OCI-LY3 (cell line): ENCODE results near the gene NR5A1.

Source experiments
- H2AFZ ChIP-seq: fragments of 200-600, 300-600 bp; shearing (Covaris generic); 2 replicates; pipeline ENCODE4 v1.6.0; 2014; ENCODE audit warnings: antibody characterized with exemption, low read depth, low read length
- H3K27ac ChIP-seq: fragments of 200-600, 300-600 bp; sonication (generic); 2 replicates; pipeline ENCODE4 v1.5.1; 2014; ENCODE audit warnings: mild to moderate bottlenecking, low read length, moderate library complexity, mixed read lengths
- H3K27me3 ChIP-seq: fragments of 200-600, 300-600 bp; sonication (generic); 2 replicates; pipeline ENCODE4 v1.6.1; 2014; ENCODE audit warnings: low read depth, low read length, mixed read lengths
- H3K36me3 ChIP-seq: fragments of 200-600, 300-600 bp; sonication (generic); replicated peaks from 2 replicates; pipeline ENCODE3; 2014; ENCODE audit warnings: low read depth, low read length, mixed read lengths
- H3K4me1 ChIP-seq: fragments of 300-600, 200-600 bp; sonication (generic); 2 replicates; pipeline ENCODE4 v1.6.1; 2014; ENCODE audit warnings: low read length, mixed read lengths
- H3K4me2 ChIP-seq: fragments of 200-600, 300-600 bp; sonication (generic); 2 replicates; pipeline ENCODE4 v1.6.1; 2014; ENCODE audit warnings: low read length, mixed read lengths
- H3K4me3 ChIP-seq: fragments of 300-600, 200-600 bp; sonication (generic); 2 replicates; pipeline ENCODE4 v1.5.1; 2014; ENCODE audit warnings: antibody characterized with exemption, mild to moderate bottlenecking, low read length, moderate library complexity
- H3K79me2 ChIP-seq: fragments of 300-600, 200-600 bp; shearing (Covaris generic); 2 replicates; pipeline ENCODE4 v1.6.1; 2014; ENCODE audit warnings: mild to moderate bottlenecking, low read length, mixed read lengths
- H3K9ac ChIP-seq: fragments of 300-600, 200-600 bp; shearing (Covaris generic); 2 replicates; pipeline ENCODE4 v1.6.0; 2014; ENCODE audit warnings: mild to moderate bottlenecking, low read length, moderate library complexity
- H3K9me3 ChIP-seq: fragments of 200-600, 300-600 bp; shearing (Covaris generic); 2 replicates; pipeline ENCODE4 v1.6.1; 2014; ENCODE audit warnings: low read length, mixed read lengths; ENCODE audit not compliant: insufficient read depth
- H4K20me1 ChIP-seq: fragments of 200-600, 300-600 bp; sonication (generic); 2 replicates; pipeline ENCODE4 v1.6.1; 2016; ENCODE audit warnings: low read length, mixed read lengths; ENCODE audit not compliant: insufficient read depth
- EZH2phosphoT487 ChIP-seq: fragments of 200-600 bp; shearing (Covaris generic); IDR thresholded peaks from 2 replicates; pipeline ENCODE4 v1.6.1; 2018; ENCODE audit warnings: antibody characterized with exemption, mixed run types, low read depth
- TF ChIP-seq, protein P1 (sequence below): fragments of 200-600, 300-600 bp; sonication (generic); IDR thresholded peaks from 2 replicates; pipeline ENCODE4 v1.5.1; 2014; ENCODE audit warnings: antibody characterized with exemption, low read length, low read depth

NR5A1 gene

DNA sequence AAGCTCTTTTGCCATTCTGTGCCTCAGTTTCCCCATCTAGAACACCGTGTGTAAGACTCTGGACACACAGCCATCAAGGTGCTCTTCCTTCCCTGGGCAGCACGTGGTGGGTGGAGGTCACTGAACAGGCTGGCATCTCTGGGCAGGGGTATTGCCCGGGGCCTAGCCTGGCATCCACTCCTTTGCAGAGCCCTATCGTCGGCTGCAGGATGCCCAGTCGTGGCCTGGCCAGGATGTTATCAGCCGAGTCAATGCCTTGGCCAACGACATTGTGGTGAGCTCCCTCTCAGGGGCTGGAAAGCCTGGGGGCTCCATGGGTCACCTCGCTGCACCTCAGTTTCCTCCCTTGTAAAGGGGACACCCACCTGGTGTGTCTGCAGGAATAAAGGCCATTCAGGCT, 52.9 kb downstream of the NR5A1 start:
- TF ChIP-seq, protein P1, sequence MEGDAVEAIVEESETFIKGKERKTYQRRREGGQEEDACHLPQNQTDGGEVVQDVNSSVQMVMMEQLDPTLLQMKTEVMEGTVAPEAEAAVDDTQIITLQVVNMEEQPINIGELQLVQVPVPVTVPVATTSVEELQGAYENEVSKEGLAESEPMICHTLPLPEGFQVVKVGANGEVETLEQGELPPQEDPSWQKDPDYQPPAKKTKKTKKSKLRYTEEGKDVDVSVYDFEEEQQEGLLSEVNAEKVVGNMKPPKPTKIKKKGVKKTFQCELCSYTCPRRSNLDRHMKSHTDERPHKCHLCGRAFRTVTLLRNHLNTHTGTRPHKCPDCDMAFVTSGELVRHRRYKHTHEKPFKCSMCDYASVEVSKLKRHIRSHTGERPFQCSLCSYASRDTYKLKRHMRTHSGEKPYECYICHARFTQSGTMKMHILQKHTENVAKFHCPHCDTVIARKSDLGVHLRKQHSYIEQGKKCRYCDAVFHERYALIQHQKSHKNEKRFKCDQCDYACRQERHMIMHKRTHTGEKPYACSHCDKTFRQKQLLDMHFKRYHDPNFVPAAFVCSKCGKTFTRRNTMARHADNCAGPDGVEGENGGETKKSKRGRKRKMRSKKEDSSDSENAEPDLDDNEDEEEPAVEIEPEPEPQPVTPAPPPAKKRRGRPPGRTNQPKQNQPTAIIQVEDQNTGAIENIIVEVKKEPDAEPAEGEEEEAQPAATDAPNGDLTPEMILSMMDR: no peak
- TF ChIP-seq EZH2phosphoT487: no peak
- H3K4me3 ChIP-seq: no peak overlapping the region
- H3K4me2 ChIP-seq: no peak overlapping the region
- no peaks in the 10 kb centered on the region for H3K79me2 ChIP-seq
- no peak overlapping the region for H3K27ac ChIP-seq
- H3K27me3 ChIP-seq: no peaks in the 10 kb centered on the region
- no peaks in the 10 kb centered on the region for H3K36me3 ChIP-seq
- H3K4me1 ChIP-seq: no peaks in the 10 kb centered on the region
- H4K20me1 ChIP-seq: no peaks in the 10 kb centered on the region
- no peak overlapping the region for H3K9ac ChIP-seq
- H3K9me3 ChIP-seq: no peaks in the 10 kb centered on the region
- no peak overlapping the region for H2AFZ ChIP-seq

DNA sequence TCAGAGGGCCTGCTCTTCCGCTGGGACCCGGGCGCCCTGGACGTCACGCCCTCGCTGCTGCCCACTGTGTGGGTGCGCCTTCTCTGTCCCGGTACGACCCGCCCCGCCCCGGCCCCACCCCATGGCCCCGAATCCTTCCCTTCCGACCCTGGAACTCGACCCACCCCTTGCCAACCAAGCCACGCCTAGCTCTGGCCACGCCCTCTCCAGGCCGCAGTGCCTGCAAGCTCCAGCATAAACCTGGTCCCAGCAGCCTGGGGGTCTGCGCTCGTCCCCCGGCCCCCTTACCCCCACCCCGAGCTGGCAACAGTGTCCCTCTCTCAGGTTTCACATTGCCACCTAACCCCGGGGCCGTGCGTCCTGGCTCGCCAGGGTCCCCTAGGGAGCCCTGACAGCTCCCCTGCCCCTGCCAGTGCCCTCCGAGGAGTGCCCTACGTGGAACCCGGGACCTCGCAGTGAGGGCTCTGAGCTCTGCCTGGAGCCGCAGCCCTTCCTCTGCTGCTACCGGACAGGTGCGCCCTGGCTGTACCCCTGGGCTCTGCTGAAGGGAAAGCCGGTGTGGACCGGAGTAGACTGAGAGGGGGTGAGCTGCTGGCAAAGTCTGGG, 53.5 kb downstream of the NR5A1 start:
- no peak overlapping the region for H3K9ac ChIP-seq
- no peak overlapping the region for H3K4me2 ChIP-seq
- H3K9me3 ChIP-seq: no peaks in the 10 kb centered on the region
- H3K4me3 ChIP-seq: no peak overlapping the region
- H3K4me1 ChIP-seq: no peaks in the 10 kb centered on the region
- no peaks in the 10 kb centered on the region for H3K79me2 ChIP-seq
- H3K27me3 ChIP-seq: no peaks in the 10 kb centered on the region
- no peak overlapping the region for H3K27ac ChIP-seq
- no peak overlapping the region for H2AFZ ChIP-seq
- H3K36me3 ChIP-seq: no peaks in the 10 kb centered on the region
- no peaks in the 10 kb centered on the region for H4K20me1 ChIP-seq
- TF ChIP-seq, protein P1: no peak
- no peak for TF ChIP-seq EZH2phosphoT487

DNA sequence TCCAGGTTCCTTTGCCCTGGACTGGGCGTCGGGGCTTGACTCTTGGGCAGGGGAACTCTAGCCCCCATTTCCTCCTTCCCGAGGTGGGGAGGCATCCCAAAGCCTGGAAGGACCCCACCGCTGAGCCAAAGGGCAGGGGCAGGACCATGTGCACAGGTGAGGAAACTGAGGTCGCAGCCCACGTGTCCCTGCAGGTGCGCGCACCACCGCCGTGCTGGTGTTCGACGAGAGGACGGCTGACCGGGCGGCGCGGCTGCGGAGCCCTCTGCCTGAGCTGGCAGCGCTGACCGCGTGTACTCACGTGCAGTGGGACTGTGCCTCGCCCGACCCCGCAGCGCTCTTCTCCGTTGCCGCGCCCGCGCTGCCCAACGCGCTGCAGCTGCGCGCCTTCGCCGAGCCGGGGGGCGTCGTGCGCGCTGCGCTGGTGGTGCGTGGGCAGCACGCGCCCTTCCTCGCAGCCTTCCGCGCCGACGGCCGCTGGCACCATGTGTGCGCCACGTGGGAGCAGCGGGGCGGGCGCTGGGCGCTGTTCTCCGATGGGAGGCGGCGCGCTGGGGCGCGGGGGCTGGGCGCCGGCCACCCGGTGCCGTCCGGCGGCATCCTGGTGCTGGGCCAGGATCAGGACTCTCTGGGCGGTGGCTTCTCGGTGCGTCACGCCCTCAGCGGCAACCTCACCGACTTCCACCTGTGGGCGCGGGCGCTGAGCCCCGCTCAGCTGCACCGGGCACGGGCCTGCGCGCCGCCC, 54.2 kb downstream of the NR5A1 start:
- H3K27ac ChIP-seq: no peak overlapping the region
- no peak overlapping the region for H2AFZ ChIP-seq
- TF ChIP-seq, protein P1: no peak
- no peak for TF ChIP-seq EZH2phosphoT487
- no peaks in the 10 kb centered on the region for H3K27me3 ChIP-seq
- no peaks in the 10 kb centered on the region for H3K4me1 ChIP-seq
- no peaks in the 10 kb centered on the region for H4K20me1 ChIP-seq
- H3K9ac ChIP-seq: no peak overlapping the region
- H3K36me3 ChIP-seq: no peaks in the 10 kb centered on the region
- no peaks in the 10 kb centered on the region for H3K79me2 ChIP-seq
- no peak overlapping the region for H3K4me2 ChIP-seq
- H3K9me3 ChIP-seq: no peaks in the 10 kb centered on the region
- no peak overlapping the region for H3K4me3 ChIP-seq

DNA sequence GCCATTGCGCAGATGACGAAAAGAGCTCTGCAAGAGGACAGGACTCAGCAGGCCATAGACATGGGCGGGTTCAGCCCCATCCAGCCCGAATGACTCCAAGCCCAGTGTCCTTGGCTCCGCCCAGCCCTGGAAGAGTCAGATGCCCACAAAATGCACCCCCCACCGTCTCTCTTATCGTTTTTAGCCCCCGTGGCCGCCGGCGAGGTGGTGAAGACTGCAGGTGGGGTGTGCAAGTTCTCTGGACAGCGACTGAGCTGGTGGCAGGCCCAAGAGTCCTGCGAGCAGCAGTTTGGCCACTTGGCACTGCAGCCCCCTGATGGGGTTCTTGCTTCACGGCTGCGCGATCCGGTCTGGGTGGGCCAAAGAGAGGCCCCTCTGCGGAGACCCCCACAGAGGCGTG, 54.9 kb downstream of the NR5A1 start:
- H3K4me2 ChIP-seq: no peak overlapping the region
- TF ChIP-seq, protein P1: no peak
- TF ChIP-seq EZH2phosphoT487: no peak
- H2AFZ ChIP-seq: no peak overlapping the region
- no peaks in the 10 kb centered on the region for H3K36me3 ChIP-seq
- H3K4me3 ChIP-seq: no peak overlapping the region
- no peaks in the 10 kb centered on the region for H3K27me3 ChIP-seq
- H4K20me1 ChIP-seq: no peaks in the 10 kb centered on the region
- no peak overlapping the region for H3K27ac ChIP-seq
- no peak overlapping the region for H3K9ac ChIP-seq
- H3K4me1 ChIP-seq: no peaks in the 10 kb centered on the region
- H3K79me2 ChIP-seq: no peaks in the 10 kb centered on the region
- no peaks in the 10 kb centered on the region for H3K9me3 ChIP-seq
